ENCODE data around the gene CCL17. TPM values are rescaled to one million over a fixed set of nuclear protein-coding genes. Genes with fewer than 3 reads are reported as not detected.

CCL17 gene
- total RNA-seq, 4 donors from 2014 or later, result not detected

- TF ChIP-seq, protein P1, sequence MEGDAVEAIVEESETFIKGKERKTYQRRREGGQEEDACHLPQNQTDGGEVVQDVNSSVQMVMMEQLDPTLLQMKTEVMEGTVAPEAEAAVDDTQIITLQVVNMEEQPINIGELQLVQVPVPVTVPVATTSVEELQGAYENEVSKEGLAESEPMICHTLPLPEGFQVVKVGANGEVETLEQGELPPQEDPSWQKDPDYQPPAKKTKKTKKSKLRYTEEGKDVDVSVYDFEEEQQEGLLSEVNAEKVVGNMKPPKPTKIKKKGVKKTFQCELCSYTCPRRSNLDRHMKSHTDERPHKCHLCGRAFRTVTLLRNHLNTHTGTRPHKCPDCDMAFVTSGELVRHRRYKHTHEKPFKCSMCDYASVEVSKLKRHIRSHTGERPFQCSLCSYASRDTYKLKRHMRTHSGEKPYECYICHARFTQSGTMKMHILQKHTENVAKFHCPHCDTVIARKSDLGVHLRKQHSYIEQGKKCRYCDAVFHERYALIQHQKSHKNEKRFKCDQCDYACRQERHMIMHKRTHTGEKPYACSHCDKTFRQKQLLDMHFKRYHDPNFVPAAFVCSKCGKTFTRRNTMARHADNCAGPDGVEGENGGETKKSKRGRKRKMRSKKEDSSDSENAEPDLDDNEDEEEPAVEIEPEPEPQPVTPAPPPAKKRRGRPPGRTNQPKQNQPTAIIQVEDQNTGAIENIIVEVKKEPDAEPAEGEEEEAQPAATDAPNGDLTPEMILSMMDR (IDR thresholded peaks at IDR 0.05), result no peak
- no peak for TF ChIP-seq POLR2A (IDR thresholded peaks at IDR 0.05)
- H3K4me3 ChIP-seq, result peak overlapping the region; percentile 60 to 93 (median 82)
- peaks cover 0 to 25% (median 6%) of the 10 kb centered on the region in 4 donors for H3K4me1 ChIP-seq
- H3K27me3 ChIP-seq, result no peaks in the 10 kb centered on the region
- H3K9me3 ChIP-seq, result no peaks in the 10 kb centered on the region
- peaks cover 0 to 11% (median 0%) of the 10 kb centered on the region in 3 donors for H3K36me3 ChIP-seq
- peak overlapping the region; percentile 75 to 88 (median 84) for H3K27ac ChIP-seq
- DNase-seq, result peak in 2 of 3 donors; percentile 30 to 54
These were observed 42.1 kb downstream of the CCL17 start for GRCh38 chr16:57446531-57447185.

- Histone ChIP-seq H3K4me1 (peaks cover 0 to 25% (median 6%) of the 10 kb centered on the region in 4 donors), H3K27ac (peak within 1 kb of the TSS; percentile 75 to 88 (median 84)), H3K36me3 (peaks cover 0 to 18% (median 0%) of the 10 kb centered on the region in 3 donors), H3K9me3 (no peaks in the 10 kb centered on the region), H3K4me3 (peak within 1 kb of the TSS; percentile 60 to 93 (median 82)), H3K27me3 (no peaks in the 10 kb centered on the region)
- peak; percentile 93 to 98 (median 95) for DNase-seq
- TF ChIP-seq POLR2A (IDR thresholded peaks at IDR 0.05), result peak; percentile 88 to 91
- TF ChIP-seq, protein P1 (IDR thresholded peaks at IDR 0.05), result no peak
These were observed 42.8 kb downstream of the CCL17 start, which contains the start of the genes CIAPIN1 and COQ9 for GRCh38 chr16:57447186-57447962. Gene CIAPIN1, minus strand, starts transcription at chr16:57447385. Its CDS starts 6,457 bp downstream, at chr16:57440928. Gene COQ9, plus strand, starts transcription at chr16:57447479. Its CDS starts 27 bp downstream, at chr16:57447506.

- no peak for DNase-seq
- H3K4me3 ChIP-seq, result no peak overlapping the region
- no peaks in the 10 kb centered on the region for H3K9me3 ChIP-seq
- H3K4me1 ChIP-seq, result peaks cover 0 to 16% (median 2%) of the 10 kb centered on the region in 4 donors
- no peaks in the 10 kb centered on the region for H3K27me3 ChIP-seq
- TF ChIP-seq, protein P1 (IDR thresholded peaks at IDR 0.05), result no peak
- no peak for TF ChIP-seq POLR2A (IDR thresholded peaks at IDR 0.05)
- H3K36me3 ChIP-seq, result peaks cover 0 to 64% (median 0%) of the 10 kb centered on the region in 3 donors
- no peak overlapping the region for H3K27ac ChIP-seq
These were observed 47.5 kb downstream of the CCL17 start for GRCh38 chr16:57452021-57452420.

- peaks cover 0 to 74% (median 0%) of the 10 kb centered on the region in 3 donors for H3K36me3 ChIP-seq
- peak within 1 kb of the TSS; percentile 77 to 93 (median 86) for H3K4me3 ChIP-seq
- H3K27ac ChIP-seq, result peak within 1 kb of the TSS; percentile 77 to 86 (median 86)
- TF ChIP-seq, protein P1 (IDR thresholded peaks at IDR 0.05), result peak; percentile 91 to 99 (median 97)
- TF ChIP-seq POLR2A (IDR thresholded peaks at IDR 0.05), result peak; percentile 86 to 89
- no peaks in the 10 kb centered on the region for H3K27me3 ChIP-seq
- no peaks in the 10 kb centered on the region for H3K9me3 ChIP-seq
- peaks cover 0 to 16% (median 5%) of the 10 kb centered on the region in 4 donors for H3K4me1 ChIP-seq
- peak; percentile 83 to 95 (median 94) for DNase-seq
These were observed 57.8 kb downstream of the CCL17 start, which contains the start of gene POLR2C for GRCh38 chr16:57462209-57462977. Gene POLR2C, plus strand, starts transcription at chr16:57462679. Its CDS starts 46 bp downstream, at chr16:57462725.

GRCh38 chr16:57462978-57463362, 58.4 kb downstream of the CCL17 start:
- no peak for TF ChIP-seq POLR2A (IDR thresholded peaks at IDR 0.05)
- TF ChIP-seq, protein P1 (IDR thresholded peaks at IDR 0.05), result no peak
- Histone ChIP-seq H3K4me1 (peaks cover 0 to 16% (median 5%) of the 10 kb centered on the region in 4 donors), H3K36me3 (peaks cover 0 to 74% (median 0%) of the 10 kb centered on the region in 3 donors), H3K27me3 (no peaks in the 10 kb centered on the region), H3K4me3 (peak overlapping the region; percentile 77 to 93 (median 86)), H3K9me3 (no peaks in the 10 kb centered on the region), H3K27ac (peak overlapping the region; percentile 77 to 86 (median 86))
- DNase-seq, result no peak
